ENCODE results near the gene SUPT3H.

SUPT3H gene

DNA sequence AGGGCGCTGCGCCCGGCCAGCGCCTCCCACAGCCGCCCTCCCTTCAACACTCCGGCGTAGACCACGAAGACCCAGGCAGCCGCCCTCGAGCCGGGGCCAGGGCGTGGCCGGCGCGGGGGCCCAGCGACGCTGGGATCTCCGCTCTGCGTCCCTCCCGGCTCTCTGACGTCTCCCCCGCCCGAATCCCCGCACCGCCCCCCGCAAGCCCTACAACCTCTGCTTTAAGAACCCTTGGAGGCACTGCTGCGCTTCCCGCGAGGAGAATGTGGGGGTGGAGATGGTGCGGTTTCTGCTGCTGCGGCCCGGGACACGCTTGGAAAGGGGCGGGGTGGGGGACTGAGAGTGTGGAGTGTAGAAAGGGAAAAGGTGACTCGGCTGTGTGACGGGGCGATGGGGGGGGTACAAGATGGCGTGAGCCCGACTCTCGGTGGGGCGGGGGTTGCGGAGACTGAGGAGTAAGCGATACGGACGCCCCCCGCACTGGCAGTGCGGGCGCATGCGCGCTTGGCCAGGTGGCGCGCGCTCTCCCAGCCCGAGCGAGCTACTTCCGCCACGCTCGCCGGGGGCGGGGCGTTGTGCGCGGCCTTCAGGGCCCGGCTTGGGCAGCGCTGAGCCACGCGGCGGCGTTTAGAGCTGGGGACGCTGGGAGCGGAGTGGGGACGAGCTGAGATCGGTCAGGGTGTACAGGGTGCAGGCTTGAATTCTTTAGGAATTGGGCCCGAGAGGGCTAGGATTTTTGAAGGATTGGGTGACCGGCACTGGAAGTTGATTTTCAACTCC, at the start of gene SUPT3H:
Gene SUPT3H, minus strand, starts transcription at position 381 of the 780 bp plus-strand sequence.
- peak within 1 kb of the TSS; percentile 82 for H3K4me3 ChIP-seq (ENCODE audit: low read depth, low read length)
- peak; percentile 84 for DNase-seq (ENCODE audit: low read depth)

- H3K4me3 ChIP-seq (ENCODE audit: low read depth, low read length) = no peak overlapping the region
Measured at GRCh38 chr6:45426251-45426650, 48.5 kb upstream of the SUPT3H start.

GRCh38 chr6:45424451-45424861, 46.7 kb upstream of the SUPT3H start:
- no peak for DNase-seq (ENCODE audit: low read depth)

More at GRCh38 chr6:45426251-45426650, 48.5 kb upstream of the SUPT3H start:
- no peak for DNase-seq (ENCODE audit: low read depth)

GRCh38 chr6:45423824-45424450, 46.2 kb upstream of the SUPT3H start:
- DNase-seq (ENCODE audit: low read depth) = no peak
- peak overlapping the region; percentile 94 for H3K4me3 ChIP-seq (ENCODE audit: low read depth, low read length)

More at GRCh38 chr6:45424451-45424861, 46.7 kb upstream of the SUPT3H start:
- H3K4me3 ChIP-seq (ENCODE audit: low read depth, low read length) = peak overlapping the region; percentile 94

DNA sequence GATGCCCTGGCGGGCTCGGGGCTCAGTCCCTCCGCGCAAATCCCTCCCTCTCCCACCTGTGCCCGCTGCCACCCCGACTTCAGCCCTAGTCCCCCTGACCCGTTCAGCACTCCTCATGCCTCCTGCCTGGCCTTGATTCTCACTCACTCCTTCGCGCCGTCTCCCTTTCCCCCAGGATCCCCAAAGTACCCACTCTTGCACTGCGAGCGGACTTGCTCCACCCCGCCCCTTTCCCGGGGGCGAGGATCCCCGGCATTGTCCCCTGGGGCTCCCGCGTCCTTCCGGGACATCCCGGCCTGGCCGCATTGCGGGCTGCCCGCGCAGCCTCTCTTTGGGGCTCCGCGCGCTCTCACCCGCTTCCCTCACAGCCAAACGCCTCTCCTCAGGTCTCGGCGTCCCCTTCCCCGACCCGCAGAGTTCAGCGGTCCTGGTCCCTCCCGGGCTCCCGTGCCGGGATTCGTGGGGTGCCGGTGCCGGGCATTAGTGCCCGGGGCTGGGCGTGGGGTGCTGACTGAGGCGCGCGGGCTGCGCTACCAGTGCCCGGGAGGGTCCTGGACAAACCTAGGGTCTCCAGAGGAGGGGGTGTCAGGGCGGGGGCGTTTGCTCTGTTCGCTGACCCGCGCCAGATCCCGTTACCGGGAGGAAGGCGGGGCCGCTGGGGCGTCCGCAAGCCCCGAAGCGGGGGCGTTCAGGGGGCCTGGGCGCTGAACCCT, 45.5 kb upstream of the SUPT3H start:
- DNase-seq (ENCODE audit: low read depth) = no peak

GRCh38 chr6:45422503-45423110, 44.9 kb upstream of the SUPT3H start:
- peak overlapping the region; percentile 94 for H3K4me3 ChIP-seq (ENCODE audit: low read depth, low read length)
- DNase-seq (ENCODE audit: low read depth) = no peak

More for the DNA sequence above, 45.5 kb upstream of the SUPT3H start:
- peak overlapping the region; percentile 94 for H3K4me3 ChIP-seq (ENCODE audit: low read depth, low read length)

GRCh38 chr6:45421709-45422502, 44.2 kb upstream of the SUPT3H start:
- peak; percentile 40 for DNase-seq (ENCODE audit: low read depth)
- peak overlapping the region; percentile 94 for H3K4me3 ChIP-seq (ENCODE audit: low read depth, low read length)

- H3K4me3 ChIP-seq (ENCODE audit: low read depth, low read length) = peak overlapping the region; percentile 94
- no peak for DNase-seq (ENCODE audit: low read depth)
Measured at GRCh38 chr6:45420909-45421708, 43.4 kb upstream of the SUPT3H start.

DNA sequence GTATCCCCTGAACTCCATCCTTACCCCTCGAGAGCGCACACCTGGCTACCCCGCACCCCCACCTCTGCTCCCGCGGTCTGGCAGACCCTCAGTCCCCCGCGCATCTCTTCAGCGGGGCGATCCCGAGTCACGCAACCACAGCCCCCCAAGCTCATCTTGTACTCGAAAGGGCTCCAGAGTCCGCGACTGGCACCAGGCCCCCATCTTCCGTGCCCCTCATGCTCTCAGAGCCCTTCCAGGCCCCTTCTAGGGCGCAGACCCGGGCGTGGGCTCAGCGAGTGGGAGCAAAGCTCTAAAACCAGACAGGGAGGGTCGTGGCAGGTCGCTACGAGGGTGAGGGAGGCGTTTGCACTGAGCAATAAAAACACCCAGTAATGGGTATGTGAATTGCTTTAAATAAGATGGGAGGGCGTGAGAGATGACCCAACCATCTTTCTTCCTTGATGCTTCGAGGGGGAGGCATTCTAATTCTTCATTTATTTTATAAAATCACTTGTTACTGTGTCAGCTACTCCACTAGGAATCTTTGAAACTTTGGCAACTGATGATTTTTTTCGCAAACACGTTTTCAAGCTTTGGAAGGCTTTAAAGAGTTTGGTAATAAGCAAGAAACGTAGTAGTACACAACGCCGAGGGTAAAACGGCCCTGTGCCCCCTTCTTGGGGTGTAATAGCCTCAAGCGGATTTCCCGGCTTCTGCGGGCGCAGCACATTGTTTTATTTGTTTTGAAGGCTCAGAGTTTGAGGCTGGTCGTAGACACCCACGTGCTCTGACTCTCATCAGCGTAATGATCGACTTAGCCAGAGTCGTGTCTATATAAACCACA, 42.6 kb upstream of the SUPT3H start:
- H3K4me3 ChIP-seq (ENCODE audit: low read depth, low read length) = peak overlapping the region; percentile 94
- peak; percentile 48 for DNase-seq (ENCODE audit: low read depth)

- H3K4me3 ChIP-seq (ENCODE audit: low read depth, low read length) = peak overlapping the region; percentile 94
- no peak for DNase-seq (ENCODE audit: low read depth)
Measured at GRCh38 chr6:45419571-45420082, 41.9 kb upstream of the SUPT3H start.

- no peak overlapping the region for H3K4me3 ChIP-seq (ENCODE audit: low read depth, low read length)
- no peak for DNase-seq (ENCODE audit: low read depth)
Measured at GRCh38 chr6:45417436-45417835, 39.7 kb upstream of the SUPT3H start.

- no peak overlapping the region for H3K4me3 ChIP-seq (ENCODE audit: low read depth, low read length)
- DNase-seq (ENCODE audit: low read depth) = peak; percentile 64
Measured at GRCh38 chr6:45416700-45417099, 39.0 kb upstream of the SUPT3H start.

DNA sequence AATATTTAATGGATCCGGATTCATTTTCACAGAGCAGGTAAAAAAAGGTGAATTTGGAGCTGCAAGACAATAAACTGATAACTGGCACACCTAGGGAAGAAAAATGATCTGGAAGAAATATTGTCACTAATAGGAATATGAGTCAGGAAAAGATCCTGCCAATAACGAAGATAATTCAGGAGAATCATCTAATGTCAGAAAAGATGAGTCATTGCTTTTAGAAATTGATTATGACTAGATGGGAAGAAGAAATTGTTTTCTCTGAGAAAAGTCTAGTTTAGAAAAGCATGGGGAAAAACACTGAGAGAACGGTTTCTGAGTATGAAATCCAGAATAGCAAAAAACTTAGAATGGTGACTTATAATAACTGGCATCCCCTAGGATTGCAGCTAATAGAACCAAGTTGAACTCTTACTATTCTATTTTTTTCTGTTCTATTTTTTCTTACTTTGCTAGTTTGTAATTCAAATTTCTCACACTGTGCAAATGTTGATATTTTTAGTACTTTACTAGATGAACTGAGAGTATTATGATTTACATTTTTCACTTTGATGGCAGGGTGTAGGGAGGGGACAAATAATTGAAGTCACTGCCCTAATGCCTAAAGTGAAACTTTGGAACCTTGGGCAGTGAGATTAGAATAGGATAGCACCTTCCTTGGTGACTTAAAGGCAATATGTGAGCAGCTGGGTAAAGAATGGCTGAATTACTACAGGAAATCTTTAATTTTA, 38.2 kb upstream of the SUPT3H start:
- H3K4me3 ChIP-seq (ENCODE audit: low read depth, low read length) = no peak overlapping the region
- no peak for DNase-seq (ENCODE audit: low read depth)

- H3K4me3 ChIP-seq (ENCODE audit: low read depth, low read length) = no peak overlapping the region
- no peak for DNase-seq (ENCODE audit: low read depth)
Measured at GRCh38 chr6:45415315-45415714, 37.6 kb upstream of the SUPT3H start.

DNA sequence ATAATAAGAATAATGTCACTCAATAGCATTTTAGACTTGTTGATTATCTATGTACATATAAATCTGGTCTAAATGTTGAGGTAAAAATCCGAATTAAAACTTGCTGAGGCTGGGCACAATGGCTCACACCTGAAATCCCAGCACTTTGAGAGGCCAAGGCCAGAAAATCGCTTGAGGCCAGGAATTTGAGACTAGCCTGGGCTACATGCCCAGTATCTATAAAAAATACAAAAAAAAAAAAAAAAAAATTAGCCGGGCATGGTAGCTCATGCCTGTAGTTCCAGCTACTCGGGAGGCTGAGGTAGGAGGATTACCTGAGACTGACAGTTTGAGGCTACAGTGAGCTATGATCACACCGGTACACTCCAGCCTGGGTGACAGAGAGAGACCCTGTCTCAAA, 34.2 kb upstream of the SUPT3H start:
- DNase-seq (ENCODE audit: low read depth) = no peak
- no peak overlapping the region for H3K4me3 ChIP-seq (ENCODE audit: low read depth, low read length)

GRCh38 chr6:45400021-45400420, 22.3 kb upstream of the SUPT3H start:
- no peak for DNase-seq (ENCODE audit: low read depth)
- no peak overlapping the region for H3K4me3 ChIP-seq (ENCODE audit: low read depth, low read length)
